CD14-positive monocyte (primary cell): ENCODE results near the gene ASIC2. TPM values are rescaled to one million over a fixed set of nuclear protein-coding genes. Genes with fewer than 3 reads are reported as not detected.

Source experiments
- DNase-seq, 3 donors: peaks; one replicate each; pipeline ENCODE4 v3.0.0-alpha.2; 2011 to 2022
- H2AFZ ChIP-seq: 2 replicates; pipeline ENCODE4 v1.6.0; 2012; ENCODE audit warnings: mild to moderate bottlenecking, low read depth, low read length, inconsistent platforms; ENCODE audit not compliant: insufficient read depth, poor library complexity, severe bottlenecking
- H3K27ac ChIP-seq, 2 donors: 1 replicate in 1 of 2; 2 replicates in 1 of 2; pipeline ENCODE4 v1.5.1; 2012 to 2013; ENCODE audit warnings: low read length in 2 of 2, control low read depth in 1 of 2, inconsistent platforms in 1 of 2, low read depth in 1 of 2, mild to moderate bottlenecking in 1 of 2
- H3K27me3 ChIP-seq, 2 donors: one replicate each; pipeline versions ENCODE4 v1.6.0 to v1.6.1; 2011 to 2013; ENCODE audit warnings: low read length in 2 of 2; ENCODE audit not compliant: control insufficient read depth in 2 of 2, insufficient read depth in 2 of 2
- H3K36me3 ChIP-seq, 2 donors: replicated peaks in 1 of 2; 1 replicate in 1 of 2; 2 replicates in 1 of 2; pipeline versions ENCODE4 v1.5.1 to v1.6.1; 2012 to 2013; ENCODE audit warnings: low read length in 2 of 2, control low read depth in 1 of 2, inconsistent platforms in 1 of 2, mild to moderate bottlenecking in 1 of 2; ENCODE audit not compliant: insufficient read depth in 2 of 2, control insufficient read depth in 1 of 2
- H3K4me1 ChIP-seq, 2 donors: 1 replicate in 1 of 2; 2 replicates in 1 of 2; pipeline versions ENCODE4 v1.5.1 to v1.6.1; 2012 to 2013; ENCODE audit warnings: low read length in 2 of 2, control low read depth in 1 of 2, inconsistent platforms in 1 of 2, mild to moderate bottlenecking in 1 of 2, moderate library complexity in 1 of 2; ENCODE audit not compliant: insufficient read depth in 2 of 2, control insufficient read depth in 1 of 2
- H3K4me2 ChIP-seq: replicated peaks from 2 replicates; pipeline ENCODE3; 2012; ENCODE audit warnings: low read length, moderate library complexity, mild to moderate bottlenecking; ENCODE audit not compliant: poor library complexity, severe bottlenecking; ENCODE audit errors: extremely low read depth
- H3K4me3 ChIP-seq, 3 experiments: fragments of 200-600 bp in 1 of 3; sonication (generic) in 1 of 3; replicated peaks in 1 of 3; 1 replicate in 2 of 3; 2 replicates in 1 of 3; pipeline ENCODE4 v1.5.1; 2011 to 2013; ENCODE audit warnings: low read length in 3 of 3, mild to moderate bottlenecking in 3 of 3, control low read depth in 2 of 3, low read depth in 2 of 3, inconsistent platforms in 1 of 3, moderate library complexity in 1 of 3
- H3K79me2 ChIP-seq: 2 replicates; pipeline ENCODE4 v1.6.0; 2012; ENCODE audit warnings: mild to moderate bottlenecking, control low read depth, inconsistent platforms, low read length, moderate library complexity; ENCODE audit not compliant: insufficient read depth
- H3K9ac ChIP-seq: 2 replicates; pipeline ENCODE4 v1.6.0; 2017; ENCODE audit warnings: low read length, mild to moderate bottlenecking; ENCODE audit not compliant: insufficient read depth, poor library complexity, severe bottlenecking
- H3K9me3 ChIP-seq, 2 donors: replicated peaks in 1 of 2; 1 replicate in 1 of 2; 2 replicates in 1 of 2; pipeline versions ENCODE4 v1.5.1 to v1.6.1; 2012 to 2013; ENCODE audit warnings: low read length in 2 of 2, control low read depth in 1 of 2; ENCODE audit not compliant: control insufficient read depth in 1 of 2, insufficient read depth in 1 of 2
- H4K20me1 ChIP-seq: 2 replicates; pipeline ENCODE4 v1.6.0; 2012; ENCODE audit warnings: mild to moderate bottlenecking, low read length, control low read depth, moderate library complexity; ENCODE audit not compliant: insufficient read depth
- H3K27ac Mint-ChIP-seq, 7 donors: one replicate each; pipeline ENCODE4 v1.8.0; 2020; ENCODE audit warnings: mild to moderate bottlenecking in 7 of 7, mixed read lengths in 7 of 7, moderate library complexity in 6 of 7, inconsistent platforms in 2 of 7
- H3K27me3 Mint-ChIP-seq, 3 donors: one replicate each; pipeline ENCODE4 v1.8.0; 2021 to 2022; ENCODE audit warnings: low read depth in 3 of 3, mild to moderate bottlenecking in 3 of 3, mixed read lengths in 3 of 3, moderate library complexity in 3 of 3, inconsistent platforms in 1 of 3
- H3K36me3 Mint-ChIP-seq, 2 donors: one replicate each; pipeline ENCODE4 v1.8.0; 2020; ENCODE audit warnings: mixed read lengths in 2 of 2, inconsistent platforms in 1 of 2, mild to moderate bottlenecking in 1 of 2
- H3K4me1 Mint-ChIP-seq: one replicate; pipeline ENCODE4 v1.8.0; 2020; ENCODE audit warnings: mild to moderate bottlenecking, mixed read lengths
- H3K4me3 Mint-ChIP-seq, 2 donors: one replicate each; pipeline ENCODE4 v1.8.0; 2020; ENCODE audit warnings: mild to moderate bottlenecking in 2 of 2, mixed read lengths in 2 of 2, moderate library complexity in 1 of 2
- H3K9me3 Mint-ChIP-seq, 7 donors: one replicate each; pipeline ENCODE4 v1.8.0; 2020 to 2022; ENCODE audit warnings: mixed read lengths in 7 of 7, mild to moderate bottlenecking in 6 of 7, moderate library complexity in 6 of 7, inconsistent platforms in 2 of 7
- CTCF ChIP-seq: fragments of 200-600 bp; IDR thresholded peaks from one replicate; pipeline ENCODE4 v1.8.0; 2022; ENCODE audit warnings: antibody characterized with exemption, mild to moderate bottlenecking
- WGBS: methylation state at CpG from one replicate; pipeline ENCODE4 v1.1.5; 2013; ENCODE audit warnings: missing lambda C conversion rate; ENCODE audit not compliant: insufficient coverage; 5-methylcytosine and 5-hydroxymethylcytosine counted together
- intact Hi-C, 2 donors: fragments of 100-400 bp; cut with micrococcal nuclease; formaldehyde crosslinking; loops; one replicate each; pipeline versions ENCODE4 v1.15.0 to v1.15.1; 2023
- polyA plus RNA-seq, 3 donors: library from polyadenylated mRNA; depleted of rRNA in 1 of 3; unstranded in 2 of 3; stranded (reverse) in 1 of 3; fragments of 300-500 nt in 2 of 3; fragments of >200 nt in 1 of 3; fragmentation: Illumina TruSeq in 2 of 3; gene quantifications; 1 replicate in 2 of 3; 2 replicates in 1 of 3; pipeline ENCODE4 v1.2.3, GENCODE V29; 2012 to 2021

ASIC2 gene
- polyA plus RNA-seq, 3 donors = not detected

- TF ChIP-seq CTCF = no peak
- no peak overlapping the region for H3K4me3 Mint-ChIP-seq
- H3K27ac Mint-ChIP-seq = no peak overlapping the region
- H3K4me1 ChIP-seq = no peaks in the 10 kb centered on the region
- H3K79me2 ChIP-seq = no peaks in the 10 kb centered on the region
- H3K27me3 Mint-ChIP-seq = peaks cover 0 to 5% (median 2%) of the 10 kb centered on the region in 3 donors
- H3K27me3 ChIP-seq = no peaks in the 10 kb centered on the region
- no peak overlapping the region for H3K9ac ChIP-seq
- intact Hi-C loops = no loop called here
- H3K36me3 ChIP-seq = no peaks in the 10 kb centered on the region
- no peaks in the 10 kb centered on the region for H3K4me1 Mint-ChIP-seq
- H3K9me3 Mint-ChIP-seq = peaks cover 0 to 8% (median 2%) of the 10 kb centered on the region in 7 donors
- no peak overlapping the region for H2AFZ ChIP-seq
- 40% methylated on average over 1 of the region's 1 CpG for WGBS
- H3K9me3 ChIP-seq = no peaks in the 10 kb centered on the region
- H4K20me1 ChIP-seq = no peaks in the 10 kb centered on the region
- H3K4me3 ChIP-seq = no peak overlapping the region
- H3K36me3 Mint-ChIP-seq = no peaks in the 10 kb centered on the region
- no peak overlapping the region for H3K27ac ChIP-seq
- no peak overlapping the region for H3K4me2 ChIP-seq
- DNase-seq = no peak
Observed at GRCh38 chr17:33167736-33168135, 125.4 kb downstream of the ASIC2 start.

GRCh38 chr17:33166472-33166871 is 126.6 kb downstream of the ASIC2 start:
- Mint-ChIP-seq H3K36me3 (no peaks in the 10 kb centered on the region), H3K4me1 (no peaks in the 10 kb centered on the region)
- TF ChIP-seq CTCF = no peak

More at GRCh38 chr17:33166472-33166871, 126.6 kb downstream of the ASIC2 start:
- Histone ChIP-seq H3K9me3 (no peaks in the 10 kb centered on the region), H3K36me3 (no peaks in the 10 kb centered on the region), H3K4me3 (no peak overlapping the region), H4K20me1 (no peaks in the 10 kb centered on the region), H3K79me2 (no peaks in the 10 kb centered on the region), H2AFZ (no peak overlapping the region), H3K9ac (no peak overlapping the region), H3K27me3 (no peaks in the 10 kb centered on the region), H3K4me2 (no peak overlapping the region), H3K27ac (no peak overlapping the region), H3K4me1 (no peaks in the 10 kb centered on the region)
- 86% methylated on average over 5 of the region's 5 CpGs for WGBS
- Mint-ChIP-seq H3K27ac (no peak overlapping the region), H3K4me3 (no peak overlapping the region), H3K9me3 (peaks cover 0 to 4% (median 2%) of the 10 kb centered on the region in 7 donors), H3K27me3 (peaks cover 0 to 9% (median 3%) of the 10 kb centered on the region in 3 donors)
- intact Hi-C loops = no loop called here
- no peak for DNase-seq
